Activated CD8-positive, alpha-beta T cell treated with anti-CD3 and anti-CD28 coated beads for 36 hours (primary cell): Measurements from ENCODE around the gene GRAMD2B. TPM values are rescaled to one million over a fixed set of nuclear protein-coding genes. Genes with fewer than 3 reads are reported as not detected.

Source experiments
- ATAC-seq: fragments of 200-7000 bp; cut with Tn5 transposase; one replicate; pipeline ENCODE4 v1.10.0; 2021; ENCODE audit warnings: mild to moderate bottlenecking, moderate library complexity
- CTCF ChIA-PET: fragments of 350-600 bp; sonication (Branson Sonifier 250); formaldehyde crosslinking; loops from one replicate; lab custom pipeline; 2021; ENCODE audit warnings: antibody characterized with exemption; lab: Charles Lee
- POLR2A ChIA-PET: fragments of 350-600 bp; sonication (Branson Sonifier 250); formaldehyde crosslinking; loops from one replicate; lab custom pipeline; 2021; ENCODE audit warnings: antibody characterized with exemption; lab: Charles Lee
- DNase-seq: peaks from one replicate; pipeline ENCODE4 v3.0.0-alpha.2; 2020
- H3K27ac Mint-ChIP-seq: one replicate; pipeline ENCODE4 v1.8.0; 2021; ENCODE audit warnings: mild to moderate bottlenecking, mixed read lengths
- H3K27me3 Mint-ChIP-seq: one replicate; pipeline ENCODE4 v1.8.0; 2021; ENCODE audit warnings: mixed read lengths
- H3K36me3 Mint-ChIP-seq: one replicate; pipeline ENCODE4 v1.8.0; 2021; ENCODE audit warnings: low read depth, mixed read lengths
- H3K4me1 Mint-ChIP-seq: one replicate; pipeline ENCODE4 v1.8.0; 2021; ENCODE audit warnings: low read depth, mixed read lengths
- H3K4me3 Mint-ChIP-seq: one replicate; pipeline ENCODE4 v1.8.0; 2021; ENCODE audit warnings: mild to moderate bottlenecking, moderate library complexity, mixed read lengths
- H3K9me3 Mint-ChIP-seq: one replicate; pipeline ENCODE4 v1.8.0; 2021; ENCODE audit warnings: mixed read lengths
- intact Hi-C: fragments of 100-400 bp; cut with micrococcal nuclease; formaldehyde crosslinking; loops from one replicate; pipeline ENCODE4 v1.10.0; 2022
- total RNA-seq, 2 experiments: library from RNA; stranded (reverse); gene quantifications; one replicate each; pipeline ENCODE4 v1.2.3, GENCODE V29; 2021
- TF ChIP-seq, protein P1 (sequence below): fragments of 200-600 bp; IDR thresholded peaks from one replicate; pipeline ENCODE4 v1.8.0; 2022; ENCODE audit warnings: antibody characterized with exemption, mild to moderate bottlenecking

GRAMD2B gene
- total RNA-seq, 2 experiments from 2014 or later, result 8.0 to 8.4 TPM

DNA sequence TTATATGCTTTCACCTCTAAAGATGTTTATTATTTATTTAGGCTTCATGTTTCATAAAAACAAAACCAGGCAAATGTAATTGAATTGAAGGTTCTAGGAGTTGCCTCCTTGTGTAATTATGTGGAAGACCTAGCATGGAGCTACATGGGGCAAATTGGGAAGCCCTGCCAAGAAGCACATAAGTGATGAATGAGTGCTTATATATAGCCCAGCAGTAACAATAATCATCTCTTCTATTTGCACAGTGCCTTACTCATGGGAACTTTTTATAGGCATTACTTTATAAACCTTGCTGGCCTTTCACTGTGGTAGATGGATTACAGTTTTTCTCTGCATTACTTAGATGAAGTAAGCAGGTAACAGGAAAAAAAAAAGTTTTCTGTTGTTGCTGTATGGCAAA, 40.0 kb upstream of the GRAMD2B start:
- no peak overlapping the region for H3K4me3 Mint-ChIP-seq
- intact Hi-C loops, result no loop called here
- CTCF ChIA-PET, result interaction anchor here (1.1 to 3.8 kb wide), 2 partner anchors 18 to 117 kb away, joined by 3 to 9 read pairs; no protein-coding TSS in a partner anchor

GRCh38 chr5:126383776-126384175, 39.4 kb upstream of the GRAMD2B start:
- ChIA-PET POLR2A (no interaction called here), CTCF (interaction anchor here (1.1 to 3.8 kb wide), 2 partner anchors 18 to 117 kb away, joined by 3 to 9 read pairs; no protein-coding TSS in a partner anchor)
- no peaks in the 10 kb centered on the region for H3K36me3 Mint-ChIP-seq

More for the DNA sequence above, 40.0 kb upstream of the GRAMD2B start:
- no peak overlapping the region for H3K27ac Mint-ChIP-seq
- H3K36me3 Mint-ChIP-seq, result no peaks in the 10 kb centered on the region
- DNase-seq, result no peak
- peaks cover 12% of the 10 kb centered on the region for H3K9me3 Mint-ChIP-seq
- POLR2A ChIA-PET, result no interaction called here
- no peak for ATAC-seq
- no peaks in the 10 kb centered on the region for H3K4me1 Mint-ChIP-seq
- TF ChIP-seq, protein P1, sequence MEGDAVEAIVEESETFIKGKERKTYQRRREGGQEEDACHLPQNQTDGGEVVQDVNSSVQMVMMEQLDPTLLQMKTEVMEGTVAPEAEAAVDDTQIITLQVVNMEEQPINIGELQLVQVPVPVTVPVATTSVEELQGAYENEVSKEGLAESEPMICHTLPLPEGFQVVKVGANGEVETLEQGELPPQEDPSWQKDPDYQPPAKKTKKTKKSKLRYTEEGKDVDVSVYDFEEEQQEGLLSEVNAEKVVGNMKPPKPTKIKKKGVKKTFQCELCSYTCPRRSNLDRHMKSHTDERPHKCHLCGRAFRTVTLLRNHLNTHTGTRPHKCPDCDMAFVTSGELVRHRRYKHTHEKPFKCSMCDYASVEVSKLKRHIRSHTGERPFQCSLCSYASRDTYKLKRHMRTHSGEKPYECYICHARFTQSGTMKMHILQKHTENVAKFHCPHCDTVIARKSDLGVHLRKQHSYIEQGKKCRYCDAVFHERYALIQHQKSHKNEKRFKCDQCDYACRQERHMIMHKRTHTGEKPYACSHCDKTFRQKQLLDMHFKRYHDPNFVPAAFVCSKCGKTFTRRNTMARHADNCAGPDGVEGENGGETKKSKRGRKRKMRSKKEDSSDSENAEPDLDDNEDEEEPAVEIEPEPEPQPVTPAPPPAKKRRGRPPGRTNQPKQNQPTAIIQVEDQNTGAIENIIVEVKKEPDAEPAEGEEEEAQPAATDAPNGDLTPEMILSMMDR, result no peak
- no peaks in the 10 kb centered on the region for H3K27me3 Mint-ChIP-seq

GRCh38 chr5:126384985-126385384, 38.2 kb upstream of the GRAMD2B start:
- POLR2A ChIA-PET, result interaction anchor here (0.7 kb wide), 1 partner anchor 160 kb away, joined by 3 read pairs; no protein-coding TSS in a partner anchor
- intact Hi-C loops, result no loop called here
- no peak overlapping the region for H3K4me3 Mint-ChIP-seq
- TF ChIP-seq, protein P1, result no peak
- H3K27ac Mint-ChIP-seq, result no peak overlapping the region
- no peaks in the 10 kb centered on the region for H3K36me3 Mint-ChIP-seq
- ATAC-seq, result no peak
- H3K4me1 Mint-ChIP-seq, result no peaks in the 10 kb centered on the region
- no peaks in the 10 kb centered on the region for H3K27me3 Mint-ChIP-seq
- H3K9me3 Mint-ChIP-seq, result peaks cover 12% of the 10 kb centered on the region
- CTCF ChIA-PET, result interaction anchor here (3.7 kb wide), 1 partner anchor 115 kb away, joined by 16 read pairs; no protein-coding TSS in a partner anchor
- no peak for DNase-seq

More at GRCh38 chr5:126383776-126384175, 39.4 kb upstream of the GRAMD2B start:
- DNase-seq (no peak), ATAC-seq (no peak)
- no peaks in the 10 kb centered on the region for H3K27me3 Mint-ChIP-seq
- intact Hi-C loops, result no loop called here
- H3K4me1 Mint-ChIP-seq, result no peaks in the 10 kb centered on the region
- H3K9me3 Mint-ChIP-seq, result peaks cover 12% of the 10 kb centered on the region
- TF ChIP-seq, protein P1, result no peak
- H3K4me3 Mint-ChIP-seq, result no peak overlapping the region
- no peak overlapping the region for H3K27ac Mint-ChIP-seq

DNA sequence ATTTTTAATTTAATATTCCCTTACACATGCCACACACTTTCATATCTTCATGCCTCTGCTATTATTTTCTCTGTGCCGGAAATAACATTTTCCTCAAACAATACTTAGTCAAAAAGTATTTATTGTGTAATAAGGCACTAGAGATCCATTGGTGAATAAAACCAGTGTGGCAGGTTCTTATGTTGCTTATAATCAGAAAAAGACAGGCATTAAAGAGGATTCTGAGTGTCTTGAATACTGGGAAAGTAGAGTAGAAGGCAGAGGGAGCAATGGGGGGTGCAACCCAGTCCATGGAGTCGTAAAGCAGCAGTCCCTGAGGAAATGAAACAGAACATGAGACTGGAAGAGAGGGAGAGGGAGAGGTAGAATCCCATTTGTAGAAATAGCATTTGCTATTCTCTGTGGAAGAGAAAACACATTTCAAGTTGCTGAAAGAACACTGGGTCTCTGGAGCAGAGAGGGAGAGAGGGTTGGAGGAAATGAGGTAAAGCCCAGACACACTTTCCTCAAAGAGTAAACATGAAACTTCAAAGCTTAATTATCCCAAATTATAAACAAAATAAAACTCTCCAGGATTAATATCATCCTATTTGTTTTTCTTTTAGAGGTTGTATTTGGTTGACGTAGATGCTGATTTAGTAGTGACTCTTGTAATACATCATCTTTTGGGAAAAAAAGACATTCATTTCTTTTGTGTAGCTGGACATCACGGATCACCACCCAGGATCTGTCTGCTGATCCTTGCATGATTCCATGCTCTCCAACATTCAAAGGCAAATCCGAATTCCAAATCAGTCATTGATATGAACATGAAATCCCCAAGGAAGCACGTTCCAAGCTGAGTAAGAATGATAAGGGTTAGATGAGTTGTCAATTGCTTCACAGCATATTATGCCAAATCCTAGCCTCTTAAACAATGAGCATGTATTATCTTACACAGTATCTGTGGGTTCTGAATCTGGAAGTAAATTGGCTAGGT, 37.4 kb upstream of the GRAMD2B start:
- Mint-ChIP-seq H3K4me1 (no peaks in the 10 kb centered on the region), H3K36me3 (no peaks in the 10 kb centered on the region), H3K27me3 (no peaks in the 10 kb centered on the region), H3K4me3 (no peak overlapping the region), H3K27ac (no peak overlapping the region), H3K9me3 (peaks cover 12% of the 10 kb centered on the region)
- ChIA-PET POLR2A (no interaction called here), CTCF (interaction anchor here (1.4 to 3.7 kb wide), 2 partner anchors 32 to 115 kb away, joined by 3 to 16 read pairs; no protein-coding TSS in a partner anchor)
- intact Hi-C loops, result no loop called here
- DNase-seq (no peak), ATAC-seq (no peak)
- TF ChIP-seq, protein P1, result no peak

- no peak overlapping the region for H3K4me3 Mint-ChIP-seq
- H3K9me3 Mint-ChIP-seq, result no peaks in the 10 kb centered on the region
- no peaks in the 10 kb centered on the region for H3K4me1 Mint-ChIP-seq
- intact Hi-C loops, result no loop called here
- DNase-seq, result no peak
- POLR2A ChIA-PET, result no interaction called here
- TF ChIP-seq, protein P1, result no peak
- H3K27ac Mint-ChIP-seq, result no peak overlapping the region
- no peak for ATAC-seq
- no peaks in the 10 kb centered on the region for H3K36me3 Mint-ChIP-seq
- no peaks in the 10 kb centered on the region for H3K27me3 Mint-ChIP-seq
- CTCF ChIA-PET, result no interaction called here
Observed at GRCh38 chr5:126389179-126389578, 34.0 kb upstream of the GRAMD2B start.
